Embryonic facial prominence (tissue), 1 donor: Measurements from ENCODE around the gene NEB.
"Not testable (repeated sequence)": the region's sequence is repeated elsewhere in the genome, so short reads cannot be mapped to it uniquely, and the experiment has no call there.

Source experiments
- DNase-seq: peaks from one replicate; pipeline ENCODE4 v3.0.0-alpha.2; 2016; ENCODE audit errors: extremely low spot score

Gene NEB

DNA sequence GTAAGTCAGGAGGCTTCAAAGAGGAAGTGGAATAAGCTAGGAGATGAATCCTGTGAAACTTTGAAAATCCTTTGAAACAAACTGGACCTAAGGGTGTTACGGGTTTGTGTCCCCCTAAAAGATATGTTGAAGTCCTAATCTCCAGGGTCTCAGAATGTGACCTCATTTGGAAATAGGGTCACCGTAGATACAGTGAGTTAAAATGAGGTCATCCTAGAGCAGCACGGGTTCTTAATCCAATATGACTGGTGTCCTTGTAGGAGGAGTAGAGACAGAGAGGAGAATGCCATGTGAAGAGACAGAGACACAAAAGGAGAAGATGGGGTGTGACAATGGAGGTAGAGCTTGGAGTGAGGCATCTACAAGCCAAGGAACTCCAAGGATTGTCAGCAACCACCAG lies 26.9 kb upstream of the NEB start:
- no peak for DNase-seq

GRCh38 chr2:151760139-151760650 lies 25.9 kb upstream of the NEB start:
- no peak for DNase-seq

DNA sequence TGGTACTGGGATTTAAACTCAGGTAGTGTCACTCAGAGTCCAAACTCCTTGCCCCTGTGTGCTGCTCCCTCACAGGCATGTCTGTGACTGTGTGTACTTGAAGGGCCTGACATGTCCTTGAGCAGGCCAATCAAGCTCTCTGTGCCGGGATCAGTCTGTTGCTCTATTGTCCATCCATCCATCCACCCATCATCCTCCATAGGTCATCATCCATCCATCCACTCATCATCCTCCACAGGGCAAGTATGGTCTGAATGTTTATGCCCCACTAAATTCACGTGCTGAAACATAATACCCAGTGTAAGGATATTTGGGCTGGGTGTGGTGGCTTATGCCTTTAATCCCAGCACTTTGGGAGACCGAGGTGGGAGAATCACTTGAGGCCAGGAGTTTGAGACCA lies 24.5 kb upstream of the NEB start:
- no peak for DNase-seq

- DNase-seq = no peak
Observed at GRCh38 chr2:151757861-151758260, 23.6 kb upstream of the NEB start.

GRCh38 chr2:151756820-151757219 lies 22.5 kb upstream of the NEB start:
- DNase-seq = no peak

DNA sequence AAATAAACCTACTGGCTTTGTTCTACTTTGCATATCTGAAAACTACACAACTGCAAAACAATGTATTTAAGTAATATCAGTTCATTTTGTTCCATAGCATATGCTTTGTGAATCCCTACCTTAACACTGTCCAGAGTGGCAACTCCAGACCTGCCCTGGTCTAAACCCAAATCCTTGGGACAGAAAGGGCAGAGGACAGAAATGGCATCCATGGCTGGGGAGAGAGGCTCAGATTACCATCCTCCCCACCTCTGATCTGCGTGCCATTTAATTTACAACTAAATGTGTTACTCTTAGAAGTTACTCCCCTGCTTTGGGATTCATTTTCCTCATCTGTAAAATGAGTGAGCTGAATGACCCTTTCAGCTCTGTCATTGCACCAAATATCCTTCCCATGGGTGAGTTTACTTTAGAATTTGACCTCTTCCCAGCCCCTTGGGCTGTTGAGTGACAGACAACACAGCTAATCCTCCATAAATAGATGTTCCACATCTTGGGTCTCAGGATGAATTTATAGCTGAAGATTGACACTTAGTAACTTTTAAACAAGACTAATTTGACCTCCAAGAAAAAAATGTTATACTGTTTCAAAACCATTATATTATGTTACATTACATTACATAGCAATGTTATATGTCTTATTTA lies 20.1 kb upstream of the NEB start:
- no peak for DNase-seq

DNA sequence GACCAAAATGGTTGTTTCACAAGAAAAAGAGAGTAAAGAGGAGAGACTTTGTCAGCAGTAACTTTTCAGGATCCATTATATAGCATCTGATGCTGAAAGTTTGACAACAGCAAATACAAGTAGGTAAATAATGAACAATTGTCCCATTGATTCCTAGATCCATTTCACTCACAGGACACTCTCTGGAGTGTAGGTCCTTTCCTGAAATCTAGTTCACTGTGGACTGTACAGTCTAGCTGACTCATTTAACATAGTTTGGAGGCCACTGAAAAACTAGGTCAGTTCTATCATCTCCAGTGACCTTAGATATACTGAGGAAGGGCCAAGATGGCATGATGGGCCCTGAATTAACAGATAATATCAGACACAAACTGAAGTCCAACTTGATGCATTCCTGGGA lies 19.3 kb upstream of the NEB start:
- no peak for DNase-seq

- not testable (repeated sequence) for DNase-seq
Observed at GRCh38 chr2:151745261-151745660, 11.0 kb upstream of the NEB start.

- DNase-seq = no peak
Observed at GRCh38 chr2:151730262-151730975, 3.9 kb downstream of the NEB start.

- DNase-seq = no peak
Observed at GRCh38 chr2:151729837-151730236, 4.4 kb downstream of the NEB start.

GRCh38 chr2:151729415-151729811 lies 4.9 kb downstream of the NEB start:
- no peak for DNase-seq

DNA sequence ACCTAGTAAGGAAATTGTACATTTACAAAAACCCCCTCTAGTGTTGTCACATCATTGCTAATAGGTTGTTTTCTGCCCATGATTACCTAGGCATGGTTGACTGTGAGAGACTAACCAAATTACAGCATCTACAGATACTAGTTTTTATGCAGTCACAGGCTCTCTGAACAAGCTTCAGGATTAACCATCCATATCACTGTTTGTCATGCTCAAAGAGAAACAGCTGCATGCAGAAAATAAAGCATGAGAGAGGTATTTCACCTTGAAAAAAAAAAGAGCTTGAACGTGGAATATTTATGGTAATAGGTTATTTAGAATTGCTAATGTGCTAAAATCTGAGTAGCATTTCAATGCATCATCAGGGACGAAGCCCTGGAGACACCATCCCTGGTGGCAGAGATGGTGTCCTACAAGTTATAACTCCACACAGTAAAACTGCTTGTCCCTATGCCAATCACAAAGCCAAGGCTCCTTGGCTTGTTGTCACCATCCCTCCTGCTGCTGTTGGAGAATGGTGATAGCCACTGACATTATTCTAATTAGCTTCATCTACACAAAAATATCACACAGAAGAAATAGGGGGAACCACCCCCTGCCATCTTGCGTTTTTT lies 5.4 kb downstream of the NEB start:
- DNase-seq = no peak

DNA sequence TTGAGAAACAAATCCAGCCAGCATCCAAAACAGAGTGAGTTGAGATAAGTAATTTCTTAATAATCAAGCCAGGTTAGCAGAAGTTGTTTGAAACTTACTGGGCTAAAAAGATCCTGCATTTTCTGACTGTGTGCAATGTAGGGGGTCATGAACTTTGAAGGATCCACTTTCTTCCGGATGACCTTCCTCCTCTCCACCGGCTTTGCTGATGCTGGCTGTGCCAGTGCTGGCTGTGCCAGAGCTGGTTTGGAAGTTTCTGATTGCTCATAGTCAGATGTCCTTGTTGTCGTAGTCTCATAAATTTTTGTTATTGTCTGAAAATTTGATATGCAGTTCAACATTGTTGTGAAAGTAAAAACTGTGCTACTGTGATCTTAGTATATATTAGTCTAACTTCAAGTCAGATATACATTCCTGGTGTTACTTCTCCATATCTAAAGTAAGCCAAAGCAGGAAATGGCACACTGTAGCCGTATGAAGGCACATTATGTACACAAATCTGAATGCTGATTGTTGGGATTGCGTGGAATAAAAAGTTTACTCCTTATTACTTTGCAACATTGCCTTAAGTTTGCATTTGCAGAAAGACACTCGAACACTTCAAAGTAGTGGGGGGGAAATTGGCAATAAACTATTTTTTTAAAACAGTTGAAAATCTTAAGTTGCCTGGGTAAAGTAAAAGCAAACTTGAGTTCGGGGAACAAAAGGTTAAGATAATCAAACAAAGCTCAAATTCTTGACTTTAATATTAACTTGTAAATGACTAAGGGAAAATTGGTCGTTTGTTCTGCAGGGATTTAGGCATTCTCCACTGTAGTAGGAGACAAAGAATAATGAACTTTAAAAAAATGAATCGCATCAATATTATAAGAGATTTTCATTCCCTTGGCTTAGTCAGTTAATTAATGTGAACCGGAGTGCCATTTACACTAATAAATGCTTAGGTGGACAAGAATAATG lies 6.4 kb downstream of the NEB start:
- DNase-seq = no peak

DNA sequence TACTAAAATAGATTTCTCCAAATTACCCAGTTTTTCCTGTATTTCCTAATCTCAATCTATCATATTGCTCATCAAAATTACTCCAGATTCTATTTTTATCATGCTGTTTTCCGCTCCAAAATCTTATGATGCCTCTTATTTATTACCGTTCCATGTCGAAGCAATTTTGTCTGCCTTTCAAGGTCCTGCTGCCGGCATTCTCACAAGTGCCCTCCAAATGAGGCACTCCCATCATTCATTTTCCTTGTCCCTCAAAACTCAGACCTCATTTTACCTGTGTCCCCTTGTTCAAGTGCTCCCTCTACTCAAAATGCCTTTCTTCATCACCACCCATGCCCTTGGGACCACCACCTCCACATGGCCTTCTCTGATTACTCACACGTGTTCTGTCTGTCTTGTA lies 13.1 kb downstream of the NEB start:
- DNase-seq = no peak

- DNase-seq = no peak
Observed at GRCh38 chr2:151720521-151720920, 13.8 kb downstream of the NEB start.

- DNase-seq = no peak
Observed at GRCh38 chr2:151718796-151719195, 15.5 kb downstream of the NEB start.

DNA sequence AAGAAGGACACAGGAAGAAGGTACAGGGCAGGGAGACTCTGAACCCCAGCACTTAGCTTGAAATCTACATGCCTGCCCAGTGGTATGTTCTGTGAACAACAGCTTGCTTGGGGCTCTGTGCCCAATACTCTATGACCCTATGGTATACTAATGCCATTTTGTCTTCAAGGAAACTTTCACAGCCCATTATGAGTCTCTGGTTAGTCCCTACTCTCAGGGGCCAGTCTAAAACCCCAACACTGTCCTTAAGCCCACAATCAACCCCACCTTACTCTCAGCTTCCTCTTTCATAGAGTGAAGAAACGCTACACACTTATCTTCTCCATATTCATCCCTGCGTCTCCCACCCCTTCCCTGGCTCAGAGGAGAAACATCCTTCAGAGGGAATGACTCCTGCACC lies 16.0 kb downstream of the NEB start:
- no peak for DNase-seq

GRCh38 chr2:151716721-151717120 lies 17.6 kb downstream of the NEB start:
- DNase-seq = no peak

DNA sequence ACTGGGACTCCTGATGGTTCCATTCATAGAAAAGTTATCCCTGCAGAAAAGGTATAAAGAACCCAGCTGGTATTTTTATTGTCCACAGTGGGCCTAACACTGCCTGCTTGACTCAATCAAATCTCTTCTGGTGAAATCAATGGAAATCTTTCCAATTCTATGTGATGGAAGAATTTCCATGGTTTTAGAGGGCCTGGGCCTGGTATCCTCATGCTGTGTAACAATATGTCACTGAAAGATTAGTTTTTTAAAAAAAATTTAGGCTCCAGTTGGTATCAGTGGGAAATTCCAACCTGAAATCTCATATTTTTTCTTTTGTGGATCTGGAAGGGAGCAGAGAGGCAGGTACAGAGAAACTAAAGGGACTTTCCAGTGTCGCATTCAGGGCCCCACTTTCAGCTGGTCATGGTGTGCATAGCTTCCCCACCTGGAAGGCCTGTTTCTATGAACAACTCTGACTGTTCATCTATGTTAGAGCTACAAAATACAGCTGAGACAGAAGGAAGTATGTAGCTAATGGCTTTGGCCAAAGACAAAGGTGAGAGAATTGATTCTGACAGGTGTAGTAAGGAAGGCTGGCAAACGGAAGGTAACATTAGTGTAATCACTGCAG lies 20.9 kb downstream of the NEB start:
- DNase-seq = no peak

- DNase-seq = no peak
Observed at GRCh38 chr2:151711025-151711424, 23.3 kb downstream of the NEB start.

DNA sequence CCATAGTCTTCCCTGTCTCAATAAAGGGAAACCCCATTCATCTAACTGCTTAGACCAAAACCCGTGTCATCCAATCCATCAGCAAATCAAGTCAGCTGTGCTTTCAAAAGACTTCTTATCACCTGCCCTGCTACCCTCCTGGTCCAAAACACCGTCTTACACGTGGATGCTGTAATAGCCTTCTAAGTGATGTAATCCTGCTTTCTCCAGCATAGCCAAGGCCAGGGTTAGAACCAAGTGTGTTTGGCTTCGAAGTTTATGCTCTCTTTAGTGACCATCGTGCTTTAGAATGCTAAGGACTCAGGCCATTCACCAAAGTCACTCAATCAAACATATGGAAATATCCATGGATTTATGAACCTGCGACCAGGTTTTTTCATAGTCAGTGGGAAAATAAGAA lies 25.5 kb downstream of the NEB start:
- DNase-seq = no peak

- DNase-seq = no peak
Observed at GRCh38 chr2:151707857-151708256, 26.4 kb downstream of the NEB start.
